Activated T-cell treated with anti-CD3 and anti-CD28 coated beads for 4 hours (primary cell): ENCODE measurements around the gene SFN.
"Not testable (repeated sequence)": the region's sequence is repeated elsewhere in the genome, so short reads cannot be mapped to it uniquely, and the experiment has no call there.

Experiments
- DNase-seq: peaks from one replicate; pipeline ENCODE4 v3.0.0-alpha.2; 2020

Gene SFN

DNA sequence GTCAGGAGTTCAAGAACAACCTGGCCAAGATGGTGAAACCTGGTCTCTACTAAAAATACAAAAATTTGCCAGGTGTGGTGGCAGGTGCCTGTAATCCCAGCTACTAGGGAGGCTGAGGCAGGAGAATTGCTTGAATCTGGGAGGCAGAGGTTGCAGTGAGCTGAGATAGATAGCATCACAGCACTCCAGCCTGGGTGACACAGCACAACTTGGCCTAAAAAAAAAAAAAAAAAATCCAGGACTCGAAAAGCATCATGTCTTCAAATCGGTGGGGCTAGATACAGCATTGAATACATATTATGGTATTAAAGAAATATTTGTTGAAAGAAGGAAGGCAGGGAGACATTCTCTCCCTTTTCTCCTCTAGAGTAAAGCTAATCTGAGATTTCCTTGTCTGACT is 10.1 kb downstream of the SFN start:
- DNase-seq, result not testable (repeated sequence)

DNA sequence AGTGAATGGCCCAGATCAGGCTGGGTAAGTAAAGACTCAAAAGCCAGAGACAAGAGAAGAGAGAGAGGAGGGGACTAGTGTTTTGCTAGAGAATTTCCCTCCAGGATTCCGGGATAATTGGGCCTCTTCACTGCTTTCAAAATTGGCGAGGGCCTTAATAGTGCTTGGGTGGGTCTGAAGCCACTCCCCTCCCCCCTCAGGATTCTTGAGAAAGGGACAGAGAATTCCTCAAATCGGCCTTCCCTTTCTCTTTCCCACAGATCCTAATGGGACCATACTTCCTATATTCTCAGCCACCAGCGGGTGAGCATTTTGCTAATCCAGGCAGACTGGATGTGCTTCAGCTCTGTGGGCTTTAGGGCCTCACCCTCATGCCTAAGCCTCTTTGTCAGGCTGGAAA is 11.9 kb downstream of the SFN start:
- DNase-seq, result no peak

DNA sequence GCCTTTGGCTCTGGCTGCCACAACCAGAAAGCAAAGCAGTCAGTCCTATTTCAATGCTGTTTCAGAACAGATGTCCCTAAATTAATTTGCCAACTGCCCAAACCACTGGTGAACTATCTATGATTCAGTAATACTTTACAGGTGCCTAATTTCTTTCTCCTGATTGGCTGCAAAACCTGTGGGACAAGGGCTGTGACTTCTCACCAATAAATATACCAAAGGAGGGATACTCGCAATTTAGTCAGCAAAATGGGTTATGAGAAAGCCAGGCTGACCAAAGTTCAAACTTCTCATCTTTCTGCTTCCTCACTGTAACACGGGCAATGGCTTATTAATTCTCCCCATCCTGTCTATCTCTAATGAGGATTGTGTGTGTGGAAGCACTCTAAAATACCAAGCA is 14.4 kb downstream of the SFN start:
- DNase-seq, result no peak

DNA sequence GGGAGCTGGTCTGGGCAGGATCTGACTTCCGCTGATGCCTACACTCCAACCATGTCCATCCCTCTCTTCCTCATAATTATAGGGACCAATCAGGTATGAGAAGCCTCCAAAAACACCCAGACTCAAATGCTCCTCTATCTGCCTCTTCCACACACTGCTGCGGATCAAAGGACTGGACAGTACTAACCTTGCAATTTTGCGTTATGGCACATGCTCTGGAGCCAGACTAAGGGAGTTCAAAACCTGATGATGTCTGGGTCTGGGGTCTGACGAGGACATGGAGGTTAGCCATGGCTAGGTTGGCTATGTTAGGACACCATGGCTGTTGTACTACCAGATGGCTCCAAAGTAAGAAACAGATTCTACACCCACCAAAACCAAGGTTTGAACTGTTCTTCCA is 16.8 kb downstream of the SFN start:
- no peak for DNase-seq

DNA sequence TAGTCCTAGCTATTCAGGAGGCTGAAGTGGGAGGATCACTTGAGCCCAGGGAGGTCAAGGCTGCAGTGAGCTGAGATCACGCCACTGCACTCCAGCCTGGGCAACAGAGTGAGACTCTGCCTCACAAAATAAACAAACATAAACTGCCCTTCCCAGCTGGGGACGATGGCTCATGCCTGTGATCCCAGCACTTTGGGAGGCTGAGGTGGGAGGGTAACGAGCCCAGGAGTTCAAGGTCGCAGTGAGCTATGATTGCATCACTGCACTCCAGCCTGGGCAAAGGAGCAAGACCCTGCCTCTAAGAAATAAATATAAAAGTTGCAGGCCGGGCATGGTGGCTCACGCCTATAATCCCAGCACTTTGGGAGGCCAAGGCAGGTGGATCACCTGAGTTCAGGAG is 18.7 kb downstream of the SFN start:
- not testable (repeated sequence) for DNase-seq

DNA sequence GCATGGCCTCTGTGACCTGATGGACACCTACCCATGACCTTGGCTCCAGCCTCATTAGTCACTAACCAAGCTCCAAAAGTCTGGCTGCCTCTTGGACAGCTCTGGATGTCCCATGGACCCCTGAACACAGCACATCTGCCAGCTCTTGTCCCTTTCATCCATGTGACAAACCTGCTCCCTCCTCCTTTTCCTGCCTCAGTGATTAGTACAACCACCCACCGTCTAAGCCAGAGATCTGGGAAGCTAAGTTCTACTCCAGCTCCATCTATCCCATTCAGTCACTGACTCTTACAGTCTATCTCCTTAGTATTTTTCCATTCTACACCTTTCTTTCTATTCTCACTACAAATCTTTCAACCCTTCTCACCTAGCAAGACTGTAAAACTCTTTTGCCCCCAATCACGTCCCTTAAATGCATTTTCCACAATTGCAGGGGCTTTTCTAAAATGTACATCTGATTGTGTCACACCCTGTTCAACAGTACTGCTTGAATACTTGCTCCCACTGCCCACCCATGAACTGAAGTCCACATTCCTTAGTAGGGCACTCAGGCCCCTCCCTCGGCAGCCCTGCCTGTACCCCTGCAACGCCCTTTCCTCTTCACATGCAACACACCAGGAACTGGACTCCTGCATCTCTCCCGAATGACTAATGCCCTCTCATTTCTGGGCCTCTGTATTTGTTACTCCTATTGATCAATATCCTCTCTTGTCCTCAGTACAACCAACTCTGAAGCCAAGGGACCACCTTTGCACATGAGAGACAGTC is 19.9 kb downstream of the SFN start:
- DNase-seq, result no peak

DNA sequence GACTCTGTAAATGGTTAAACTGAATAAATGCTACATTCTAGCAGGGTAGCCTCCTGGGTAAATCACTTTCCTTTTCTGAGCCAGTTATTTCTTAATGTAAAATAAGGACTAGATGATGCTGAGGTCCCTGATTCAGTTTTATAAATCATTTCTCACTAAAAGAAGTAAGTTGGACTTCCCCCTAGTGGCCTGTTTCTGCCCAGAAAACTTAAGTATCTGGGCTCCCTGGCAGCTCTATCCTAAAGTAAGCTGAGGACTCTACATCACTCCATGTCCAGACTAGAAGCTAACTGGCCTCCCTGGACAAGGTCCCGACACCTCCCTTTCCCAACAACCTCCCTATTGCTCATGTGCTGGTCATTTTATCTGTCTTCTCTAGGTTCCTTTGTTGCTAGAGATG is 24.2 kb downstream of the SFN start:
- DNase-seq, result no peak

DNA sequence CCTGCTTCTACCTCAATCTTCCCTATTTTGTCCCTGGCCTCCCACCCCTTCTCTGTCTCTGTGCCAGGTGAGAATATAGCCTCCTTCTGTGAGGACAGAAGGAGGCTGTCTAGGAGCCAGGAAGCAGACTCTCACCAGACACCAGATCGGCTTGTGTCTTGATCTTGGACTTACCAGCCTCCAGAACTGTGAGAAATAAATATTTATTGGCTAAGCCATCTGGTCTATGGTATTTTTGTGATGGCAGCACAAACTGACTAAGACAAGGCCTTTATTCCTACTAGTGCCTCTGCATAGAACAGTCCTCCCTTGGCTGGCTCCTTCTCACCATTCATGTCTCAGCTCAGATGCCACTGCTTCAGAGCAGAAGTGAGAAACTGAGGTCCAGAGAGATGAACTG is 25.3 kb downstream of the SFN start:
- no peak for DNase-seq

DNA sequence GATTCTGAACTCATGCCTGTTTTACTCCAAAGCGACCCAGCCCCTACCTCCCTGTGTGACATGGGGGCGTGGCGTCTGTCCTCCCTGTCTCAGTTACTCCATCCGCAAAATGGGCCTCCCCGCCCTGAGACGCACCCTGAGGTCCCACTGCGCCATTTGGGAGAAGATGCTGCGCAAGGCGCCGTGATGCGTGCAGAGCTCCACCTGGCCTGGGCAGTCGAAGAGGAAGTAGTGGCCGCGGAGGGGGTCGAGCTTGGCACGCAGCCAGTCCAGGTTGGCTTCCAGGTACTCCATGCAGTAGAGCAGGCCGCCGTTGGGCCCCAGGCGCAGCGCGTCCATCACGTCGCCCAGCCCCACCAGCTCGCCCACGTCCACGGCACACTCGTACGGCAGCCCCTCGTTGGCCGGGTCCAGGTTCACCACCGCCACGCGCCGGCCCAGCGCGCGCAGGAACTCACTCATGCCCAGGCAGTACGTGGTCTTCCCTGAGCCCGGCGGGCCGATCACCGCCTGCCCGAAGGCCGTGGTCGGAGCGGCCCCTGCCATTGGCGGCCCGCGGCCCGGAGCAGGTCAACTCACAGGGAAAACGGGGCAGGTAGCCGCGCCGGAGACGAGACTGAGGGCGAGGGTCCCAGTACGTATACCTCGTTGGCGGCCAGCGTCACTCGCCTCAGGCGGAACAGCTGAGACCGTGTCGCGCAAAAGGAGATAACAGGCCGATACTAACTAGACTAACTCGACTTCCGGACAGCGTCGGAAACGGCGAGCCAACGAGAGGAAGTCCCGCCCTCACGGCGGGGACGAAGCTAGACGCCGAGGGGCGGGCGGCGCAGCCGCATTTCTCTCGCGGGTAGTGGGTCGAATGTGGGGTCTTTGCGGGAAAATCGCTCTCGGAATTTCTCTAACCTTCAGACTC is 26.9 kb downstream of the SFN start, which contains the start of gene GPN2:
GPN2 (minus strand) TSS at position 733 of the 916 bp plus-strand sequence; CDS start at position 546, 187 bp downstream.
- DNase-seq, result peak; percentile 61

DNA sequence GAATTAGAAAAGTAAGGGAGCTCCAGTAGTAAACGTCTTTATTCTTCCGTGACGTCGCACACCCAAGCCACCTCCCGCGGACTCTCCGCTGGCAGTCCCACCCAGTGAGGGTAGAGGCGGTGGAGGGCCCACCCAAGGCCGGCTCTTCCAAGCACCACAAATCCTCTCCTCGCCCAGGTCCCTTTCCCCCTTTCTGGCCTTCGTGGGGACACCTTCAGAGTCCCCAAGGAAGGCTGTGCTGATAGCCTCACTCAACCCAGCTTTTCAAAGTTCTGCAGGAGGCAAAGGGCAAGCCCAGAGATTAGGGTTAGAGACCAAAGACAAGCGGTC is 27.5 kb downstream of the SFN start:
- no peak for DNase-seq

DNA sequence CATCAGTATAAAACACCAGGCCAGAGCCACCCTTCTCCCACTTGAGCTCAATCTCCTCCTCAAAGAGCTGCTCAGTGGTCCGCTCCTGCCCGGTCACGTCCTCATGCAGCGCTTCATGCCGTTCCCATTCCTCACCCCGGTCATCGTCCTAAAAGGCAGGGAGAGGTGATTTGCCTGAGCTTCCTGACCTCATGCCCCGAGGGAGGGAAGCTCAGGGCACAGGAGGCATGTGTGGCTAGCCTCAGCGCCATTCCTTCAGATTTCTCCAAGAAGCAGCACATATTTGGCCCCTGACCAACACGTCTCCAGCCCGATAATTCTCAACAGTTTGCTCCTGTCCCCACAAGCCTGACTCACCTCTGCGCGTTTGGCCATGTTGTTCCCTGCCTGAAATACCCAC is 31.3 kb downstream of the SFN start:
- no peak for DNase-seq

DNA sequence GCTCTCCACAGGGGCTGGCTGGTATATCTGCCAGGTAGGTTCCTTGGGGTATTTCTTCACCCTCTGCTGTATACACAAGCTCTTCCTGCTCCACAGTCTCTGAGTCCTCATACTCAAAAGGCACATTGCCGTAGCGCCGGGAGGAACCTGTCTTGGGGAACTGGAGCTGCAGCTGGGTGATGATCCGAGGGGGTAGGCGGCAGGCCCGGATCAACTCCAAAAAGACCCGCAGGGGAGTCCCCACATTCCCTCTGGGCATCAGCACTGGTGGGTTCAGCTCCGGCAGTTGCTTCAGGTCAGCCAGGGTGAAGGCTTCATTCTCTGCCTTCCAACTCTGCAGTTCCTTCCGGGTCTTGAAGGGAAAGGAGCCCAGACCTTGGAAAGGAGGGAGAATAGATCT is 34.4 kb downstream of the SFN start:
- DNase-seq, result no peak

DNA sequence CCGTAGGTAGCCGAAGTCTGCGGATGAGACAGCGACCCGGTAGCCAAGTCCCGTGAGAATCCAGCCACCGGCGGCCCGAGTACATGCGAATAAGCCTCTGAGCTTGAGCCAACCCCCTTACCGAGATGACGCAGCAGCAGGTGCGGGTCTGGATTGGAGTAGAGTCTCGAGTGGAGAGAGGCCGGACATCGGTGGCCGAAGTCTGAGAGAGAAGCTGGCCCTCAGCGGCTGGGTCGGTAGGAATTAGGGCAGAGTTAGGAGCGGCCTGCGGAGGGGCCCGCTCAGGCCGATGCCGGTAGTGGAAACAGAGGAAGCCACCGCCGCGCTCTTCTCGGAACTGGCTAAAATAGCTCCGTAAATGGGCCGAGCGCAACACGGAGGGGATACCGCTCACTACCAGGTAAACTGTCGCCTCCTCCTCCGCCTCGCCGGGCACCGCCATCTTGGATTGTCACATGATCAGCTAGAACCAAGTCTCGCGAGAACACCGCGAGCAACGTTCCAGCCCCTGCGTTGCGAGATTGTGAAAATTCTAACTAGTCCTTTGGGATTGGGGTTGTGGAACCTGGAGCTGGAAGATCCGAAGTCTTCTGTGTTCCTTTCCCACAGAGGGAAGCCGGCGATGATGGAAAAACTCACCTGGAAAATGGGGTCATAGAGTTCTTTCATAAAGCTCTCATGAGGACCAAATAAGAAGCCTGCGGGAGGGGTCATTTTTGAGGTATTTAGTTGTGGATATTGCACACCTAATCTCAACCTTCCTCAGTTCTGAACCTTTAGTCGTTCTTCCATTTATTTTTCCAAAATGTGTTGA is 37.3 kb downstream of the SFN start, which contains the start of gene GPATCH3:
GPATCH3 (minus strand) TSS at position 467 of the 814 bp plus-strand sequence; CDS start at position 442, 25 bp downstream.
- peak; percentile 82 for DNase-seq

DNA sequence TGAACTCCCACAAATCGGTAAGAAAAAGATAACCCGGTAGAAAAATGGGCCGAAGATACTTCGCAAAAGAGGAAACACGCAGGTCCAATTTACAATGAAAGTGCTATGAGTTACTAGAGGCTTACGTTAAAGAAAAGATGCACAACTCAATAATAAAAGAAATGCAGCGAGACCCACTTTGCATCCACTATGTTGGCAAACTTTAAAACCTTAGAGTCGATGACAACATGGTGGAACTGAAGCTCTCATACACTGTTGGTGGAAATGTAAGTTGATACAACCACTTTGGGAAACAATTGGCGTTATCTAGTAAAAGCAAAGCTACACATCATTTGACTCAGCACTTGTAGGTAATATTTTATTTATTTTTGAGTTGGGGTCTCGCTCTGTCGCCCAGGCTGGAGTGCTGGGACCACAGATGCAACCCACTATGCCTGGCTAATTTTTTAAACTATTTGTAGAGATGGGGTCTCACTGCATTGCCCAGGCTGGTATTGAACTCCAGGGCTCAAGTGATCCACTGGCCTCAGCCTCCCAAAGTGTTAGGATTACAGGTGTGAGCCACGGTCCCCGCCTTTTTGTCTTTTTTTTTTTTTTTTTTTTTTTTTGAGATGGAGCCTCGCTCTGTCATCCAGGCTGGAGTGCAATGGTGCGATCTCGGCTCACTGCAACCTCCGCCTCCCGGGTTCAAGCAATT is 38.0 kb downstream of the SFN start:
- no peak for DNase-seq

DNA sequence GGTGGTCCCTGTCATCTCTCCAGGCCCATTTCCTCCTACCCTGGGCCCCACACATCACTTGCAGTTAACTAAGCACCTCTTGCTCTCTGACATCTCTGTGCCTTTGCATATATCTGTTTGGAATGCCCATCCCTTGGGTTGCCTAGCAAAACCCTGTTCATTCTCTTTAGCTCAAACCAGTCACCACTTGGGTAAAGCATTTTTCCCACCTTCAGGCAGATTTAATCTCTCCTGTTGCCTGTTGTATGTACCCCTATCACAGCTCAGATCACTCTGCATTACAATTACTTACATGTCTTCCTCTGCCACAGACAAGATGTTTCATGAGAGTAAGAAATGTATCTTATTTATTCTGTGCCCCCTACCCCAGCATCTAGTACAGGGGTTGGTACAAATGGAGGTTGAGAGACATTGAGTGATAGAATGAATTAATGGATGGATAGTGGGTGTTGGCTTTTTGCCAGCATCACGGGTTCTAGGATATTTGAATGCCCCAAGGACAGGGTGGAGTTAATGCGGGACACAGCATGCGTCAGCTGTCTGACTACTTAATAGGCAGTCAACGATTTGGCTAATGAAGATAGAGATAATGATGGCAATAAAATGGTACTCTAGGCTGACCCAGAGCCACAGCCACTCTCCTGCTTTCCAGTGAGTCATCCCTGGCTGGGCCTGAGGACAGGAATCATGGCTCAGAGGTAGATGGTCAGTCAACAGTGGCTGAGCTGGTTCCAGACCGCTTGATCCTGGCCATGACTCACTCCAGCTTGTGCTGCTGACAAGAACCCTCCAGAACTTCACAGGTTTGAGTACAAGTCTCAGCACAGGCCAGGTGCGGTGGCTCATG is 44.3 kb downstream of the SFN start:
- DNase-seq, result no peak

DNA sequence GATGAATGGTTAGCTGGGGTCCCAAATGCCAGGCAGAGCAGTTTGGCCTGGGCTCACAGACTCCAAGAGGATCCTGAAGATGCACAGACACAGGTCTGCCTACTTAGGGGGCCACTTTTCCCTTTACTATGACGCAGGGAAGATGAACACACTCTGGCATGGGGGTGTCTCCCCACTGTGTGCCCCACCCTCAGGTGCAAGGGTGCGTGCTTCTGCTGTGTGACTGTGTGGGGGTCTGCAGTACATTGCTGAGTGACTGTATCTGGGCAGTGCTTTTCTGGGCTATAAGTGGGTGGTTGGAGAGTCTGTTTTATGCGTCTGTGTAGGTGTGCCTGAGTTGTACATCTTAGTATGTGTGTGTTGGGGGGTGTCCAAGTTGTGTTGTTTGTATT is 47.0 kb downstream of the SFN start:
- DNase-seq, result no peak

DNA sequence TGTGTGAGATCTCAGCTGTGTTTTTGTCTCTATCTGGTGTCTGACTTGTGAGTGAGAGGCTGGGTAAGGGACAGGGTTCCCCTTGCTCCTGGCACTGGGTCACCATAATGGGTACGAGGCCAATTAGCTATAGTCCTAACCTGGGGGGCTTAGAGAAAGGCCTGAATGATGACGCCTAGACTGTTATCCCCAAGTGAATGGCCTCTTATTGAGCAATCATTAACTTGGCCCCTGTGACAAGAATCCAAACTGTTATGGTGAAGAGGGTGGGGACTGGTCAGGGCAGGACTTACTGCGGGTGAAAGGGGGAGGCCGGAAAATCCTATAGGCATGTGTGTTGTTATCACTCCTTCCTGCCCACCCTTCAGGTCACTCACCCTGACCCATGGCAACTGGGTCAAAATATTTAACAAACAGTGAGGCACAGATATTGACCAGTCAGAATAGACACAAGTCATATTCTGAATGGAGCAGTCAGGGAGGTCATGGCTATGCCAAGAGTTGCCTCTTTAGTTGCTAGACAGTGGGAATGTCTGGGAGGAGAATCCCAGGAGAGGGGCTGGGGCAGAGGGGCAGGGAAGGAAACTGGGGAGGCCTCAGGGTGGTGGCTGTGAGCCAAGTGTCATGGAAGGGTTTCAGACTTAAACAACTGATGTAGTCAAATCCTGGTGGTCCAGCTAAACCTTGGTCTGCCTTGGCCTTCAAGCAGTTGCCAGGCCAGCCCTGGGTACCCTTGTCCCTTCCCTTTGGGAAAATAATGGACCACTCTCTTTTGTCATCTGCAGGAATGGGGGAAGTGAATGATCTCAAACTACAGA is 47.6 kb downstream of the SFN start:
- DNase-seq, result no peak

DNA sequence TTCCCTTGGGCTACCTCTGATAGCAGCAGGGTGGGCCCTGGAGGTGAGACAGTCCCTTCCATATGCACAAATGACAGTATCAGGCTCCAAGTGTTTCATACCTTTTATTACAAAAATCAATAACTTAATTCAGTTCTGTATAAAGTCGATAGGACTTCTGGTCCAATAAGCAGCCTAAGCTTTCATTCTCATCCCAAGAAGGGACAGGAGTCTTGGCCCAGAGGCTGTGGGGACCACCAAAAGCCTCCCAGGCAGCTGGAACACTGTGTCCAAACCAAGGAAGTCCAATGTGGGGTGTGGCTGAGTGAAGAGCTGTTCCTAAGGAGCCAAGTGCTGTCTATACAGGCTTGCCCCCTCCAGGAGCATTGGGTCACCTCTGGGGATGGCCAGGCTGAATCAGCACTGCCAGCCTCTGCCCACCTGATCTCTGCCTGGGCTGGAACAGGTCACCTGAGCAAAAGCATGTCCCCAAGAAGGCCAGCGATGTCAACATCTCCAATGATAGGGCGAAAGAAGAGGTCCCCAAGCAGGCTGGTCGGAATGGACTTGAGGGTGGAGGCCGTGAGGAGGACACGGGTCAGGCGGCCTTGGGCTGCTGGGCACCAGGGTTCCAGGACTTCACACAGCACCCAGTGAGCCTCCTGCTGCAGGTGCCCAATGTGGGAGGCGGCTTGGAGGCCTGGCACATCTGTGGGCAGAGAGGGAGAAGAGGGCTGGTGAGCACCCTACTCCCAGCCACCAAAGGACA is 48.6 kb downstream of the SFN start:
- no peak for DNase-seq

DNA sequence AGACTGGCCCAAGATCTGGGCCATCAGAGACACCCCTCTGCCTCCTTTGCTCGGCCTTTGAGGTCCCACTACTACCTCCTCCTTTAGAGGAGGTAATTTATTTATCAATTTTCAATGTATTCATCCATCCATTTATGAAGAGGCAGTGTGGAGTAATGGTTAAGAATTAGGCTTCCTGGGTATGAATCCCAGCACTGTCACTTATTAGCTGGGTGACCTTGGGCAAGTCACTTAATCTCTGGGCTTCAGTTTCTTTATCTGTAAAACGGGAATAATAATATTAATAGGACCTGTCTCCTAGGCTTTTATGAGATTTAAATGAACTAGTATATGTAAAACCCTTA is 49.2 kb downstream of the SFN start:
- DNase-seq, result no peak

DNA sequence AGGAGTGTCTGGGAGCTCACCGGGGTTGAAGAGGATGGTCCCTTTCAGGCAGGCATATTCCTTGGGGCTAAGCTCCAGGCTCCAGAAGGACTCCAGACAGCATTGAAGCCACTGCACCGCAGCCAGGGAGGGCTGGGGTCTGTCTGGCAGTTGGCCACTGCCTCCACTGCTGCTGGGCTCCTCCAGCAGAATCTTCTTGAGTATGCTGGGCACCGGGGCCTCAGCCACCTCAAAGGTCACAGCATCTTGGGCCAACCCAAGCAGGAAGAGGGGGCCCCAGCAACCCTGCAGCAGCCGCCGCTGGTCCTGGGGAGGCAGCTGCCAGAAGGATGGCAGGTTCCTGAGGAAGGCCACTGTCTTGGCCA is 50.4 kb downstream of the SFN start:
- DNase-seq, result no peak
